H1 (cell line): ENCODE results near the gene CLRN2. TPM values are rescaled to one million over a fixed set of nuclear protein-coding genes. Genes with fewer than 3 reads are reported as not detected.

Experiments used
- CHD7 ChIP-seq: fragments of 300-600 bp; sonication (generic); IDR thresholded peaks from 2 replicates; pipeline ENCODE4 v1.7.1; 2012; ENCODE audit warnings: low read length, moderate library complexity, mild to moderate bottlenecking, inconsistent platforms; ENCODE audit not compliant: insufficient replicate concordance
- POLR2AphosphoS5 ChIP-seq: IDR thresholded peaks from 2 replicates; pipeline ENCODE4 v1.6.1; 2011; ENCODE audit warnings: low read depth, low read length
- RAD21 ChIP-seq, 2 experiments: IDR thresholded peaks in 1 of 2; conservative IDR thresholded peaks in 1 of 2; 2 replicates each; pipeline ENCODE4 v1.6.1; 2011; ENCODE audit warnings: low read depth in 2 of 2, low read length in 2 of 2, improper control_type of control experiment in 1 of 2, inconsistent platforms in 1 of 2, mild to moderate bottlenecking in 1 of 2, moderate library complexity in 1 of 2
- SIRT6 ChIP-seq: IDR thresholded peaks from one replicate; pipeline ENCODE4 v1.7.1; 2012; ENCODE audit warnings: low read length, inconsistent platforms
- SIX5 ChIP-seq: IDR thresholded peaks from 2 replicates; pipeline ENCODE4 v1.6.1; 2011; ENCODE audit warnings: mild to moderate bottlenecking, low read depth, low read length
- SRF ChIP-seq: IDR thresholded peaks from 2 replicates; pipeline ENCODE4 v1.6.1; 2011; ENCODE audit warnings: mild to moderate bottlenecking, low read depth, low read length, moderate library complexity
- polyA plus RNA-seq, 7 experiments: library from polyadenylated mRNA; depleted of rRNA in 3 of 7; stranded (reverse) in 5 of 7; unstranded in 2 of 7; fragments of >200 nt in 5 of 7; fragments of 200-250 nt in 2 of 7; gene quantifications; 1 replicate in 5 of 7; 2 replicates in 1 of 7; 4 replicates in 1 of 7; pipeline versions ENCODE4 v1.2.1 to v1.2.3, GENCODE V29; 2011 to 2013; ENCODE audit warnings: missing spikeins in 2 of 7, mixed read lengths in 2 of 7
- total RNA-seq: library from RNA; stranded (reverse); fragmentation: NEBNext Ultra II Directional; extraction: Animal tissue kit (Norgen Biotek cat#: 25700); gene quantifications from 2 replicates; pipeline ENCODE4 v1.2.1, GENCODE V29; 2021

The CLRN2 gene
- total and polyA plus RNA-seq, 2 of the 8 experiments (the other 6 are each of a cell fraction or from before 2014, with no cell fraction given): not detected

- TF ChIP-seq CHD7: no peak
- no peak for TF ChIP-seq SIX5
- no peak for TF ChIP-seq SIRT6
- no peak for TF ChIP-seq SRF
- no peak for TF ChIP-seq POLR2AphosphoS5
- no peak for TF ChIP-seq RAD21 (IDR thresholded peaks at IDR 0.05 in 1 of 2, conservative IDR thresholded peaks at IDR 0.05 in 1 of 2; ENCODE audit: low read depth in 2 of 2, low read length in 2 of 2)
Measured at GRCh38 chr4:17491196-17491595, 23.8 kb upstream of the CLRN2 start (continued).
